D721Med (cell line): ENCODE data around the gene FBXO42.

ENCODE experiments used
- DNase-seq: peaks from one replicate; pipeline ENCODE4 v3.0.0; 2011; ENCODE audit warnings: low spot score; ENCODE audit not compliant: insufficient read length
- FAIRE-seq: peaks from 2 replicates; lab custom pipeline; 2011; peaks lifted over from hg19 to GRCh38; lab: Jason Lieb, UNC
- CTCF ChIP-seq: IDR thresholded peaks from 2 replicates; pipeline ENCODE4 v1.5.1; 2012; ENCODE audit warnings: mild to moderate bottlenecking, control low read depth; ENCODE audit not compliant: insufficient read depth; ENCODE audit errors: missing control alignments

Gene FBXO42

GRCh38 chr1:16340673-16341072, 11.6 kb downstream of the FBXO42 start:
- FAIRE-seq (no peak), DNase-seq (no peak)
- TF ChIP-seq CTCF, result no peak

GRCh38 chr1:16338961-16339360, 13.3 kb downstream of the FBXO42 start:
- DNase-seq (no peak), FAIRE-seq (no peak)
- TF ChIP-seq CTCF, result no peak

- DNase-seq, result no peak
- FAIRE-seq, result no peak
- TF ChIP-seq CTCF, result no peak
Observed at GRCh38 chr1:16334655-16335340, 17.5 kb downstream of the FBXO42 start.

DNA sequence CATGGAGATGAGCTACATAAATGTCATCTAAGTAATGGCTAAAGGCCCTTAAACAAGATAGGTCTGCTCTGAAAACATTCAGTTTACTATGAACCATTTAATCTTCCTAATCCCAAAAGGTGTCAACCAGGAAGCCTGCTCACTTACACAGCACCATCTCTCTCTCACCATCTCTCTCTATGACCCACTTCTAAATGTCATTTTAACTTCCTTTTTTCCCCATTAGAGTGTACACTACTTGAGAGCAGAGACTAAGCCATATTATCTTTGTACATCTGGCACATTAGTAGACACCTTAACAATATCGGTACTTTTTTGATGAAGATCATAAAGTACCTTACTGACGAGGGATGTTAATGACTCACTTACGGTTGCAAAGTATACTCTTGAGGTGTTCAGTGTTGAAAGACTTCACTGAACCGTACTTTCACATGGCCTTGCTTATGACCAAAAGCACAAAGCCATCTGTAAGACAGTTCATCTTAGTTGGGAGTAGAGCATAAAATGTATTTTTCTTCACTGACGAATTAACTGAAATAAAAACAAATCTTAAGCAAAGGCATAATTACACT, 25.4 kb downstream of the FBXO42 start:
- TF ChIP-seq CTCF, result no peak
- no peak for FAIRE-seq
- DNase-seq, result no peak

- DNase-seq, result no peak
- no peak for TF ChIP-seq CTCF
- FAIRE-seq, result no peak
Observed at GRCh38 chr1:16324456-16324890, 27.8 kb downstream of the FBXO42 start.

- no peak for TF ChIP-seq CTCF
- no peak for DNase-seq
- FAIRE-seq, result no peak
Observed at GRCh38 chr1:16321176-16321867, 31.0 kb downstream of the FBXO42 start.
